Esophagus squamous epithelium (tissue), 4 donors: ENCODE data around the gene DUSP8.

Experiments used
- POLR2A ChIP-seq, 4 donors: fragments of 450-650 bp; IDR thresholded peaks; one replicate each; pipeline ENCODE4 v1.6.1; 2017; ENCODE audit warnings: antibody characterized with exemption in 4 of 4, mild to moderate bottlenecking in 4 of 4, moderate library complexity in 3 of 4
- TF ChIP-seq, protein P1 (sequence below), 6 experiments: fragments of 450-650 bp in 4 of 6; fragments of 200-600 bp in 2 of 6; sonication (generic) in 2 of 6; IDR thresholded peaks; one replicate each; pipeline ENCODE4 v1.5.1; 2016 to 2019; ENCODE audit warnings: antibody characterized with exemption in 6 of 6, mild to moderate bottlenecking in 4 of 6, moderate library complexity in 4 of 6

DNA sequence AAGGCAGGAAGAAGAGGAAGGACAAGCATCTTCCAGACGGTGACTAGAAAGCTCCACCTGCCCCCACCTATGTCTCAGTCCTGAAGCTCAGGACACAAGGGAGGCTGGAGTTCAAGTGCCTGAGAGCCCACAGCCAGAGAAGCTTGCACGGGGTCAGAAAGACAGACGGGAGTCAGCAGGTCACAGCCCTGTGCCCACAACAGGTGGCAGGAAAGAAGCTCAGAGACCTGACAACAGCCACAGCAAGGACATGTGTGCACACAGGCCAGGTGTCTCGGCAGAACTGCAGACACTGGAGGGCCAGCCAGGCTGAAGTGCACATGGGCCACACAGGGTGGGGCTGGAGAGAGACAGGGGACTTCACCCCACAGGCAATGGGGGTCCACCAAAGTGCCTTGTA lies 48.3 kb downstream of the DUSP8 start:
- TF ChIP-seq, protein P1, sequence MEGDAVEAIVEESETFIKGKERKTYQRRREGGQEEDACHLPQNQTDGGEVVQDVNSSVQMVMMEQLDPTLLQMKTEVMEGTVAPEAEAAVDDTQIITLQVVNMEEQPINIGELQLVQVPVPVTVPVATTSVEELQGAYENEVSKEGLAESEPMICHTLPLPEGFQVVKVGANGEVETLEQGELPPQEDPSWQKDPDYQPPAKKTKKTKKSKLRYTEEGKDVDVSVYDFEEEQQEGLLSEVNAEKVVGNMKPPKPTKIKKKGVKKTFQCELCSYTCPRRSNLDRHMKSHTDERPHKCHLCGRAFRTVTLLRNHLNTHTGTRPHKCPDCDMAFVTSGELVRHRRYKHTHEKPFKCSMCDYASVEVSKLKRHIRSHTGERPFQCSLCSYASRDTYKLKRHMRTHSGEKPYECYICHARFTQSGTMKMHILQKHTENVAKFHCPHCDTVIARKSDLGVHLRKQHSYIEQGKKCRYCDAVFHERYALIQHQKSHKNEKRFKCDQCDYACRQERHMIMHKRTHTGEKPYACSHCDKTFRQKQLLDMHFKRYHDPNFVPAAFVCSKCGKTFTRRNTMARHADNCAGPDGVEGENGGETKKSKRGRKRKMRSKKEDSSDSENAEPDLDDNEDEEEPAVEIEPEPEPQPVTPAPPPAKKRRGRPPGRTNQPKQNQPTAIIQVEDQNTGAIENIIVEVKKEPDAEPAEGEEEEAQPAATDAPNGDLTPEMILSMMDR (IDR thresholded peaks at IDR 0.05), result no peak
- no peak for TF ChIP-seq POLR2A (IDR thresholded peaks at IDR 0.05)
